SU-DHL-6 (cell line): Measurements from ENCODE around the gene PIGO.

Experiments
- H2AFZ ChIP-seq: fragments of 200-600 bp; sonication (generic); 2 replicates; pipeline ENCODE4 v1.6.1; 2014; ENCODE audit warnings: low read depth, mild to moderate bottlenecking, moderate library complexity, mixed read lengths, antibody characterized with exemption, low read length; ENCODE audit not compliant: severe bottlenecking
- H3F3A ChIP-seq: fragments of 200-600 bp; shearing (Covaris generic); 2 replicates; pipeline ENCODE4 v1.6.0; 2016; ENCODE audit warnings: antibody characterized with exemption, mild to moderate bottlenecking; ENCODE audit not compliant: insufficient read depth
- H3K27ac ChIP-seq: fragments of 200-600 bp; sonication (generic); 2 replicates; pipeline ENCODE4 v1.5.1; 2016; ENCODE audit warnings: low read depth, mild to moderate bottlenecking, low read length, moderate library complexity, mixed read lengths
- H3K27me3 ChIP-seq: fragments of 200-600 bp; sonication (generic), shearing (Covaris generic); 2 replicates; pipeline ENCODE4 v1.6.0; 2014; ENCODE audit warnings: mild to moderate bottlenecking, low read length
- H3K36me3 ChIP-seq: fragments of 200-600 bp; sonication (generic); 2 replicates; pipeline ENCODE4 v1.6.1; 2014; ENCODE audit warnings: mild to moderate bottlenecking, low read length, mixed read lengths
- H3K4me2 ChIP-seq: fragments of 300-600, 200-600 bp; shearing (Covaris generic), sonication (generic); 2 replicates; pipeline ENCODE4 v1.6.0; 2014; ENCODE audit warnings: low read length, low read depth, mild to moderate bottlenecking; ENCODE audit not compliant: poor library complexity, severe bottlenecking
- H3K4me3 ChIP-seq: fragments of 200-600 bp; sonication (generic); 2 replicates; pipeline ENCODE4 v1.5.1; 2014; ENCODE audit warnings: antibody characterized with exemption, low read length, mild to moderate bottlenecking, mixed read lengths; ENCODE audit not compliant: insufficient read depth, poor library complexity, severe bottlenecking
- H3K79me2 ChIP-seq: fragments of 200-600 bp; sonication (generic); 2 replicates; pipeline ENCODE4 v1.6.1; 2014; ENCODE audit warnings: mild to moderate bottlenecking, low read length, moderate library complexity; ENCODE audit not compliant: insufficient read depth
- H3K9ac ChIP-seq: fragments of 200-600 bp; sonication (generic); 2 replicates; pipeline ENCODE4 v1.7.0; 2014; ENCODE audit warnings: mild to moderate bottlenecking, low read length
- H3K9me2 ChIP-seq: fragments of 200-600 bp; sonication (generic); replicated peaks from 2 replicates; pipeline ENCODE4 v1.6.1; 2014; ENCODE audit warnings: low read length; ENCODE audit not compliant: insufficient read depth
- H3K9me3 ChIP-seq: fragments of 200-600 bp; sonication (generic); 2 replicates; pipeline ENCODE4 v1.6.1; 2014; ENCODE audit warnings: low read length, mixed read lengths; ENCODE audit not compliant: insufficient read depth
- H4K20me1 ChIP-seq: fragments of 200-600 bp; sonication (generic); 2 replicates; pipeline ENCODE4 v1.6.1; 2014; ENCODE audit warnings: low read depth, mild to moderate bottlenecking, antibody characterized with exemption, low read length, moderate library complexity, mixed read lengths
- EZH2phosphoT487 ChIP-seq: fragments of 200-600 bp; sonication (generic), shearing (Covaris generic); conservative IDR thresholded peaks from 2 replicates; pipeline ENCODE4 v1.6.1; 2018; ENCODE audit warnings: mild to moderate bottlenecking, antibody characterized with exemption, low read length, moderate library complexity, mixed read lengths
- TF ChIP-seq, protein P1 (sequence below): fragments of 200-600 bp; sonication (generic); IDR thresholded peaks from one replicate; pipeline ENCODE4 v1.5.1; 2017; ENCODE audit warnings: antibody characterized with exemption, mild to moderate bottlenecking, low read length, moderate library complexity; ENCODE audit not compliant: insufficient read depth, poor library complexity, severe bottlenecking

PIGO gene

GRCh38 chr9:35069020-35069419, 27.4 kb downstream of the PIGO start:
- H4K20me1 ChIP-seq = peaks cover 44% of the 10 kb centered on the region
- no peaks in the 10 kb centered on the region for H3K27me3 ChIP-seq
- peaks cover 54% of the 10 kb centered on the region for H3K79me2 ChIP-seq
- no peak overlapping the region for H3K4me3 ChIP-seq
- H2AFZ ChIP-seq = no peak overlapping the region
- peaks cover 20% of the 10 kb centered on the region for H3F3A ChIP-seq
- no peak overlapping the region for H3K27ac ChIP-seq
- no peak for TF ChIP-seq EZH2phosphoT487
- H3K36me3 ChIP-seq = peaks cover 33% of the 10 kb centered on the region
- H3K9ac ChIP-seq = no peak overlapping the region
- H3K4me2 ChIP-seq = no peak overlapping the region
- H3K9me2 ChIP-seq = no peaks in the 10 kb centered on the region
- H3K9me3 ChIP-seq = no peaks in the 10 kb centered on the region

DNA sequence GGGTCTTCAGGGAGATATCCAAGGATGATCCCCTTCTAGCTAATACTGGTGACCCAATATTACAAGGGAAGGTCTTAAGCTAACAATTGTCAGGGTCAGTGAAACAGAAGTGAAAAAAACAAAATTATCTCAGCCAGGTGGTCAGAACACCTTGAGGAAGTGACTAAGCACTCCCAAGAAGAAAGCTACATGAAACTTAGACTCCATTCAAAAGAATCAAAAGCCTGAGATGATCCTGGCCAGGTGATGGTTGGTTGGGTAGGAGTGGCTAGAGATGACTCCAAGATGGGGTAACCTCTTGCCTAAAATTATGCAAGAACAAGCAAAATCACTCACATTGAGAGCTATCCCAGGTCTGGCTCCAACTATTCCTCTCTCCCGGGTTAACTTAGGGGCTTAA, 29.3 kb downstream of the PIGO start:
- Histone ChIP-seq H4K20me1 (peaks cover 44% of the 10 kb centered on the region), H3K79me2 (peaks cover 54% of the 10 kb centered on the region), H3K9ac (no peak overlapping the region), H3K36me3 (peaks cover 51% of the 10 kb centered on the region), H3K9me2 (no peaks in the 10 kb centered on the region), H3K4me2 (no peak overlapping the region), H3K27ac (no peak overlapping the region), H3K4me3 (no peak overlapping the region), H3F3A (peaks cover 10% of the 10 kb centered on the region), H3K9me3 (no peaks in the 10 kb centered on the region), H2AFZ (no peak overlapping the region), H3K27me3 (no peaks in the 10 kb centered on the region)
- TF ChIP-seq, protein P1, sequence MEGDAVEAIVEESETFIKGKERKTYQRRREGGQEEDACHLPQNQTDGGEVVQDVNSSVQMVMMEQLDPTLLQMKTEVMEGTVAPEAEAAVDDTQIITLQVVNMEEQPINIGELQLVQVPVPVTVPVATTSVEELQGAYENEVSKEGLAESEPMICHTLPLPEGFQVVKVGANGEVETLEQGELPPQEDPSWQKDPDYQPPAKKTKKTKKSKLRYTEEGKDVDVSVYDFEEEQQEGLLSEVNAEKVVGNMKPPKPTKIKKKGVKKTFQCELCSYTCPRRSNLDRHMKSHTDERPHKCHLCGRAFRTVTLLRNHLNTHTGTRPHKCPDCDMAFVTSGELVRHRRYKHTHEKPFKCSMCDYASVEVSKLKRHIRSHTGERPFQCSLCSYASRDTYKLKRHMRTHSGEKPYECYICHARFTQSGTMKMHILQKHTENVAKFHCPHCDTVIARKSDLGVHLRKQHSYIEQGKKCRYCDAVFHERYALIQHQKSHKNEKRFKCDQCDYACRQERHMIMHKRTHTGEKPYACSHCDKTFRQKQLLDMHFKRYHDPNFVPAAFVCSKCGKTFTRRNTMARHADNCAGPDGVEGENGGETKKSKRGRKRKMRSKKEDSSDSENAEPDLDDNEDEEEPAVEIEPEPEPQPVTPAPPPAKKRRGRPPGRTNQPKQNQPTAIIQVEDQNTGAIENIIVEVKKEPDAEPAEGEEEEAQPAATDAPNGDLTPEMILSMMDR = no peak
- no peak for TF ChIP-seq EZH2phosphoT487

DNA sequence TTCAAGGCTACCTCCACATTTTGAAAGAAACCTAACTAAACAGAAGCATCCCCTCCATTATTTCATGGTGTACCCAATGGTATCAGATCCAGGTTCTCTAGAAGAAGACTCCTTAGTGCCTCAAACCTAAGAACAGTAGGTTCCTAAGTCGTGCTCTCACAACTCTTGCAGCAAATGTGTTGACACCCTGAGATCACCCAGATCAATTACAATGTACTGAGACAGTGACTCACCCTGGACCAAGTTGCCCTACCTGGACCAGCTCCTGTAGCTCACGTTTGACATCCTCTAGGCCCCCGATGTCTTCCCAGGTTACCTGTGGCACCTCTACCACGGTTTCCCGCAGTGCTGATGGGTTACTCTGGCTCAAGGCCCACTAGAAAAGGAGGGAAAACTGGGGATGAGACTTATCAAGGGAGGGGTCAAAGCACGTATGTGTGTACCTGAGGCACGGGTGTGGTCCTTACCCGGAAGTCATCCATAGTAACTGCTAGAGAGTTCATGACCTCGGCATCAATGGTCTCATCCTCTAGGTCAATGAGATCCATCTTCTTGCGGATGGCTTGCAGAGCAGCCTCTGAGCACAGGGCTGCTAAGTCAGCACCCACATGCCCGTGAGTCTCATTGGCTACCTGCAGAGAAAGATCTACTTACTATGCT, 35.7 kb downstream of the PIGO start:
- H3K9me3 ChIP-seq = no peaks in the 10 kb centered on the region
- H3F3A ChIP-seq = peaks cover 5% of the 10 kb centered on the region; the same call in 1 of the 2 replicates
- H3K4me3 ChIP-seq = no peak overlapping the region
- H3K27me3 ChIP-seq = no peaks in the 10 kb centered on the region
- H3K79me2 ChIP-seq = no peaks in the 10 kb centered on the region
- no peaks in the 10 kb centered on the region for H3K9me2 ChIP-seq
- no peak overlapping the region for H3K4me2 ChIP-seq
- peaks cover 81% of the 10 kb centered on the region for H3K36me3 ChIP-seq
- no peak overlapping the region for H3K27ac ChIP-seq
- TF ChIP-seq, protein P1 = no peak
- TF ChIP-seq EZH2phosphoT487 = no peak
- no peak overlapping the region for H3K9ac ChIP-seq
- no peak overlapping the region for H2AFZ ChIP-seq
- H4K20me1 ChIP-seq = no peaks in the 10 kb centered on the region

GRCh38 chr9:35059438-35059837, 37.0 kb downstream of the PIGO start:
- Histone ChIP-seq H3K4me2 (no peak overlapping the region), H3K9ac (no peak overlapping the region), H3K9me2 (no peaks in the 10 kb centered on the region), H3K9me3 (no peaks in the 10 kb centered on the region), H3K36me3 (peaks cover 71% of the 10 kb centered on the region), H3K27me3 (no peaks in the 10 kb centered on the region), H2AFZ (no peak overlapping the region), H4K20me1 (no peaks in the 10 kb centered on the region), H3F3A (peaks cover 6% of the 10 kb centered on the region; the same call in 1 of the 2 replicates), H3K79me2 (no peaks in the 10 kb centered on the region), H3K4me3 (no peak overlapping the region), H3K27ac (no peak overlapping the region)
- TF ChIP-seq EZH2phosphoT487 = no peak
- TF ChIP-seq, protein P1 = no peak
